Inflammatory macrophage treated with lipopolysaccharide for 4 hours (primary cell): Measurements from ENCODE around the gene THOP1.
"Not testable (repeated sequence)": the region's sequence is repeated elsewhere in the genome, so short reads cannot be mapped to it uniquely, and the experiment has no call there.

ENCODE experiments used
- DNase-seq: peaks from one replicate; pipeline ENCODE4 v3.0.0-alpha.2; 2020

THOP1 gene

DNA sequence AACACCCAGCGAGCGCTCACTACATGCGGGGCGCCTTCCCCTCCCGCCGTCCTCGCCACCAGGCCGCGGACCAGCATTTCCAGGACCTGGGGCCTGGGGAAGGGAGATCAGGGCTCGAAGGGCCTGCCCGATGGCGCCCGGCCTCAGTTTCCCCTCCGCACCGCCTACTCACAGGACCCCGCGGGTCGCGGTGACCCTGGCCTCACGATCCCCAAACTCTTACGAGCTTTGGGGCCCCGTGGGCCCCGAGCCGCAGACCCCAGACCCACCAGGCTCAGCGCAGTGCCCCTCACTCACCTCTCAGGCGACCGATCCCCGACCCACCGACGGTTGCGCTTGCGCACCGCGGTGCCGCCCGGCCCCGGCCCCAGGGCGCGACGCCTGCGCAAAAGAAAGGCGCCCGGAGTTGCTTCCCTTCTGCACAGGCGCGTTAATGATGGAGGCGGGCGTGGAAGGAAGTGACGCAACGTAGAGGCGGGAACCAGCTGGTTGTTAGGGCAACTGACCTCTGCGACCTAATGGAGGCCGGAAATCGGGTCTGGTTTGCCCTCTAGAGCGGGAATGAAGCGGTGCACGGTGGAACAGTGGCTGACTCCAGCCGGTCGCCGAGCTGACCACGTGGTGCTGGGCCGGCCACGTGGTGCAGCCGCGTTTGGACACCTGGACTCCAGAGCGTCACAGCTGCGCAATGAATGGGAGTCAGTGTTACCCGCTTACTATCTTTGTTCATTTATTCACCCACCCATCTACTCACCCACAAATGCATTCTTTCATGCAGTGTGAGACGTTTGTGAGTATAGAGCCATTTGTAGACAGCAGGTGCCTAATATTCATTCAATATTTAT, 2.1 kb upstream of the THOP1 start, which contains the start of gene SGTA:
TSS of gene SGTA (minus strand) at position 338 of the 845 bp plus-strand sequence. CDS start 14,205 bp downstream, outside the sequence.
- DNase-seq = peak; percentile 100

- no peak for DNase-seq
Observed at GRCh38 chr19:2783781-2784145, 1.5 kb upstream of the THOP1 start.

- DNase-seq = no peak
Observed at GRCh38 chr19:2787115-2787514, 1.8 kb downstream of the THOP1 start.

DNA sequence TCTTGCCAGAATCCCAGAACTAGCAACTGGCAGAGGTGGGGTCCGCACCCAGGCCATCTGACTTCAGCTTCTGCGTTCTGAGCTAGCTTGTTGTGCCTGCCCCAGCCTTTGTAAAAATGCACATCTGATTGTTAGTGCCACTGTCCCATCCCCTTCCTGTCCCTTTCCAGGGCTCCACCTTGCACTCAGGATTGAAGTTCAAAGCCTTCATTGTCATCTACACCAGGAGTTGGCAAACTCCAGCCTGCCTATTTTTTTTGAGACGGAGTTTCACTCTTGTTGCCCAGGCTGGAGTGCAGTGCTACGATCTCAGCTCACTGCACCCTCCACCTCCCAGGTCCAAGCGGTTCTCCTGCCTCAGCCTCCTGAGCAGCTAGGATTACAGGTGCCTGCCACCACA, 2.9 kb downstream of the THOP1 start:
- no peak for DNase-seq

- no peak for DNase-seq
Observed at GRCh38 chr19:2790194-2790556, 4.9 kb downstream of the THOP1 start.

DNA sequence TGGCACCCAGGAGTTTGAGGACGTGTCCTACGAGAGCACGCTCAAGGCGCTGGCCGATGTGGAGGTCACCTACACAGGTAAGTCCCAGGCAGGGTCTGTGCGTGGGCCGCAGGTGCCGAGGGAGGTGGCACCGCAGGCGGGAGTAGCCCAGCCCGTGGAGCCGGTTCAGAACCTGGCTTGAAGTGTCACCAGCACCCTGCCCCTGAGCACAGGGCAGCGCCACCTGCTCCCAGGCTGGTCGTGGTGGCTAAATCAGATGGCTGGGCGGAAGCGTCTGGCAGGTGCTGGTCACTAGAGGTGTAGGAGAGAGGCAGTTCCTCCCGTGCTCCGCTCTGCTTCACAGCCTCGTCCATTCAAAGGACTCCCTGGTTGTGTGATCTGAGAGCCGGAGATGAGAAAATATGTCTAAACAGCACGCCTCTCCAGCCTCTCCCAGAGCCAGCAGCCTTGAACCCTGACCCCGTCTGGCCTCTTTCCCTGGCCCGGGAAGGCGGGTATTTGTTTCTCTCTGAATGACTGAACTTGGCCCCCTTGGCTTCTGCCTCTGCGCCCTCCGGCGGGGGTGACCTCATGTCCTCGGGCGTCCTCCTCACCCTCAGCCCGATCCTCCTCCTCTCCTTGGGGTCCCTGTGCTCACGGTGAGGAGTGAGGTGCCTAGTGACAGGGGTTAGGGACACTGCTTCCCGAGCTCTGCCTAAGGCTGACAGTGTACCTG, 5.4 kb downstream of the THOP1 start:
- DNase-seq = no peak

DNA sequence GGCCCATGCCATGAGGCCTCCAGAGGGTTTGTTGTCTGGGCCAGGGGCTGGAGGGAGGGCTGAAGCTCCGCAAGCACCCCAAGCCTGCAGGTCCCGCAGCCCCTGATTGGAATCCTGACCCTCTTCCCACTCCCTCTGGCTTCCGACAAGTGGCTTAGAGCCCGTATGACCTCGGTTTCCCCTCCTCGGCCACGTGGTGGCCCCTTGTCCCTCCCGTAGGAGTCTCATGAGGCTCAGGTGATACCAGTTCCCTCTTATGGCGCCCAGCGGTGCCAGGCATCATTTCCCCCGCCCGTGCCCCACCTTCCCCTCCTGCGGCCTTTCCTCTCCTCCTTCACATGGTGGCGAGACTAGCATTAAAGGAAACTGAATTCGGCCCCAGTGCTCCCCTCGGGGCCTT, 6.1 kb downstream of the THOP1 start:
- no peak for DNase-seq

DNA sequence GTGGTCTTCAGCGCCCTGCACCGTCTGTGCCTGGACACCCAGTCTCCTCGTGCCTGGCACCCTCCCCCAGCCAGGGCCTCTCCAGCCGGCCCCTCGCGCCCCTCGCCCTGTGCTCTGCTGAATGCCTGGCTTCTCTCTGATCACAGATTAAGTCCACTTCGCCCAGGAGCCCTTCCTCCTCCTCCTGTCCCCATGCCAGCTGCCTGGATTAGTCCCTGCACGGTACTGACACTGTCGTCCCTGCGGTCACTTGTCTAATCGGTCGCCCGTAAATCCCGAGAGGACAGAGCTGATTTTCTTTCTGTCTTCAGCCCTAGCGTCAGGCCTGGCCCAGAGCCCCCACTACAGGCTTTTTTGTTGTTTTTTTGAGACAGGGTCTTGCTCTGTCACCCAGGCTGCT, 6.6 kb downstream of the THOP1 start:
- DNase-seq = no peak

DNA sequence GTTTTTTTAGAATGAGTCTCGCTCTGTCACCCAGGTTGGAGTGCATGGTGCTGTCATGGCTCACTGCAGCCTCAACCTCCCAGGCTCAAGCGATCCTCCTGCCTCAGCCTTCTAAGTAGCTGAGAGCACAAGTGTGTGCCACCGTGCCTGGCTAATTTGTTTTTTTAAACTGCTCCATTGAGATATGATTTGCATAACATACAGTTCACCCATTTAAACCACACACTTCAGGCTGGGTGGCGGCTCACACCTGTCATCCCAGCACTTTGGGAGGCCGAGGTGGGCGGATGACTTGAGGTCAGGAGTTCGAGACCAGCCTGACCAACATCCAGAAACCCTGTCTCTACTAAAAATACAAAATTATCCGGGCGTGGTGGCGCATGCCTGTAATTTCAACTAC, 7.4 kb downstream of the THOP1 start:
- not testable (repeated sequence) for DNase-seq

GRCh38 chr19:2793126-2793525, 7.8 kb downstream of the THOP1 start:
- DNase-seq = no peak

- DNase-seq = no peak
Observed at GRCh38 chr19:2793577-2793976, 8.3 kb downstream of the THOP1 start.

DNA sequence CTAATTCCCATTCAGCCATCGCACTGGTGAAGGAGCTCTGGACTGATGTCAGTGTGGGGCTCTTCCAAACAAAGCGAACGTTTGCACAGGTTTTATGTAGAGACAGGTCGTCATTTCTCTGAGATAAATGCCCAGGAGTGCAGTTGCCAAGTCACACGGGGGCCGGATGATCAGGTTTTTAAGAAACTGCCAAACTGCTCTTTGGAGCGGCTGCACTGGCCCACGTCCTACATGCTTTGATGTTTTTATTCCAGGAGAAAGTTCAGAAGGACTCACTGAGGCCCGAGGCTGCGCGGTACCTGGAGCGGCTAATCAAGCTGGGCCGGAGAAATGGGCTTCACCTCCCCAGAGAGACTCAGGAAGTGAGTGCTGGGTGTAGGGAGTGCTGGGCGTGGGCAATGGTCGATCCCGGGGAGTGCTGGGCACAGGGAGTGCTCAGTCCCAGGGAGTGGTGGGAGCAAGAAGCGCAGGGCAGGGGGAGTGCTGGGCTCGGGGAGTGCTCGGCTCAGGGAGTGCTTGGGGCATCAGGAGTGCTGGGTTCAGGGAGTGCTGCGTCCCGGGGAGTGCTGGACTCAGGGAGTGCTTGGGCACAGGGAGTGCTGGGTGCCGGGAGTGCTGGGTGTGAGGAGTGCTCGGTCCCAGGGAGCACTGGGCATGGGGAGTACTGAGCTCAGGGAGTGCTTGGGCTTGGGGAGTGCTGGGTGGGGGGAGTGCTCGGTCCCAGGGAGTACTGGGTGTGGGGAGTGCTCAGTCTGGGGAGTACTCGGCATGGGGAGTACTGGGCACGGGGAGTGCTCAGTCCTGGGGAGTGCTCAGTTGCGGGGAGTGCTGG, 10.7 kb downstream of the THOP1 start:
- no peak for DNase-seq

GRCh38 chr19:2796659-2797266, 11.5 kb downstream of the THOP1 start:
- DNase-seq = no peak

DNA sequence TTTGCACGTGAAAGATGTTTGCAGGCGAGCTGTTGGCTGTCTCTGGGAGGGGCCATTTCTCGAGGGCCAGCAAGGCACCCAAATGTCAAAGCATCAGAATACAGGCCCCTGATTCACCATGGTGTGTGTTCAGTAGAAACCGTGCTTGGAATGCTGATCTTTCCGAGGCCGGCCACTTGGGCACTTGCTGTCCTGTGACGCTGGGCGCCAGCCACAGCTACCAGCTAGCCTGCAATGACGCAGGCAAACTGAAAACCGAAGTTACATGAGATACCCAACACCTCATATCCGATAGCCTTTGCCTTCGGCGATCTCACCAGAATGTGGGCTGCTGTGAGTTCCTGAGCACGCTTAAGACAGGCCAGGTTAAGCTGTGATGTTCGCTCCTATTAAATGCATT, 12.0 kb downstream of the THOP1 start:
- no peak for DNase-seq

DNA sequence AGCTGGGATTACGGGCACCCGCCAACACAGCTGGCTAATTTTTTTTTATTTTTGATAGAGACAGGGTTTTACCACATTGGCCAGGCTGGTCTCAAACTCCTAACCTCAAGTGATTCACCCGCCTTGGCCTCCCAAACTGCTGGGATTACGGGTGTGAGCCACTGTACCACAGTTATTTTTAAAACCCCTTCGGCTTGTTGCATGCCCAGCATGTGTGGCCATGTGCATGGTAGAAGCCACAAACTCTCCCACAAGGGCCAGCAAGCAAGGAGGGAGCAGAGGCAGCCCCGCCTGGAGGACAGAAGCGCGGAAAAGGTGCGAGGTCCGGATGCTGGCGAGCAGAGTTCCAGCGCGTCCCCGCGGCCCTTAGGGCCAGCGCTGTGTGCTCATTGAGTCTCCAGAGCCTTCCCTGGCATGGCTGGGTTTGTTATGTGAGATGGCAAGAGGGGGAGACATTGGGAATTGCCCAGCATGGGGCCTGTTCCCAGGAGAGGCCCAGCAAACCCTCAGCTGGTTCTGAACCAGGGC, 12.9 kb downstream of the THOP1 start:
- DNase-seq = no peak

- DNase-seq = no peak
Observed at GRCh38 chr19:2798733-2799132, 13.4 kb downstream of the THOP1 start.

GRCh38 chr19:2799273-2800020, 14.1 kb downstream of the THOP1 start:
- DNase-seq = no peak

GRCh38 chr19:2800506-2800905, 15.2 kb downstream of the THOP1 start:
- DNase-seq = no peak

DNA sequence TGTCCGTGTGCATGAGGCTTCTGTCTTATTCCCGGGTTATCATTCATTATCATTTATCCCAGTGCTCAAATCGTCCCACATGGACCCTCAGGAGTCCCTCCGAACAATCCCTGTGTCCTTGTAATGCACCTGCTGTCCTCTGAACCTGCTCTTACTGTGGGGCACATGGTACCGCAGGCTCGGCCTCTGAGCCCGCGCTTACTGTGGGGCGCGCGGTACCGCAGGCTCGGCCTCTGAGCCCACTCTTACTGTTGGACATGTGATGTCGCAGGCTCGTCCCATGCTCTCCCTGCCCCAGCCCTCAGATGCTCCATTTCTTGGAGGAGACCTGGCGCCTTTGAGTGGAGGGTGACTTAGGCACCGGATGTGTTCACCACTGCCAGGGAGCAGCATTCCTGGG, 17.5 kb downstream of the THOP1 start:
- no peak for DNase-seq

- no peak for DNase-seq
Observed at GRCh38 chr19:2803486-2804155, 18.3 kb downstream of the THOP1 start.
